K562 (cell line): ENCODE data around the gene LEAP2. TPM values are rescaled to one million over a fixed set of nuclear protein-coding genes. Genes with fewer than 3 reads are reported as not detected.

ENCODE experiments used
- ARID1B ChIP-seq: fragments of 450-650 bp; IDR thresholded peaks from 2 replicates; pipeline ENCODE4 v1.6.1; 2016; ENCODE audit warnings: antibody characterized with exemption, mild to moderate bottlenecking, inconsistent platforms
- BDP1 ChIP-seq: IDR thresholded peaks from 3 replicates; pipeline ENCODE4 v1.6.1; 2011; ENCODE audit not compliant: insufficient read length, insufficient read depth
- CCNT2 ChIP-seq: IDR thresholded peaks from 2 replicates; pipeline ENCODE4 v1.6.1; 2011; ENCODE audit warnings: borderline replicate concordance, low read depth, mild to moderate bottlenecking, moderate library complexity, mixed read lengths, low read length; ENCODE audit not compliant: insufficient read length; ENCODE audit errors: extremely low read depth
- ETV6 ChIP-seq, 3 experiments: fragments of 150-350 bp in 1 of 3; sonication (generic) in 1 of 3; formaldehyde crosslinking in 1 of 3; IDR thresholded peaks; 2 replicates each; pipeline versions ENCODE4 v1.6.1 to v1.8.0; 2014 to 2022; ENCODE audit warnings: borderline replicate concordance in 2 of 3, low read depth in 2 of 3, antibody characterized with exemption in 1 of 3, low read length in 1 of 3, mild to moderate bottlenecking in 1 of 3, missing genetic modification reagents in 1 of 3
- HDAC6 ChIP-seq: IDR thresholded peaks from 2 replicates; pipeline ENCODE4 v1.6.1; 2012; ENCODE audit warnings: low read depth, mild to moderate bottlenecking, control low read depth, inconsistent platforms, low read length, moderate library complexity
- HNRNPLL ChIP-seq: fragments of 200-400 bp; formaldehyde crosslinking; IDR thresholded peaks from 2 replicates; pipeline ENCODE4 v1.6.1; 2017; ENCODE audit warnings: low read length, low read depth, mild to moderate bottlenecking; ENCODE audit not compliant: poor library complexity, severe bottlenecking
- ILK ChIP-seq: fragments of 450-650 bp; IDR thresholded peaks from 2 replicates; pipeline ENCODE4 v1.6.1; 2016; ENCODE audit warnings: missing genetic modification characterization, low read depth, mild to moderate bottlenecking, missing compliant biosample characterization, moderate library complexity, borderline replicate concordance
- KLF1 ChIP-seq: fragments of 450-650 bp; IDR thresholded peaks from 2 replicates; pipeline ENCODE4 v1.6.1; 2016; ENCODE audit warnings: missing genetic modification characterization, missing compliant biosample characterization
- MBD2 ChIP-seq: sonication (generic); IDR thresholded peaks from 2 replicates; pipeline ENCODE4 v1.6.1; 2016; ENCODE audit warnings: low read depth, borderline replicate concordance
- MED1 ChIP-seq: sonication (generic); formaldehyde crosslinking; IDR thresholded peaks from 2 replicates; pipeline ENCODE4 v1.8.1; 2023; ENCODE audit warnings: missing genetic modification reagents, borderline replicate concordance
- MEF2D ChIP-seq: conservative IDR thresholded peaks from 2 replicates; pipeline ENCODE4 v1.6.1; 2016; ENCODE audit warnings: low read depth, missing genetic modification characterization, missing compliant biosample characterization
- MYC ChIP-seq, 2 experiments: fragments of 250-450 bp in 1 of 2; sonication (Bioruptor Pico) in 1 of 2; IDR thresholded peaks; 2 replicates each; pipeline versions ENCODE4 v1.5.1 to v1.6.1; 2012 to 2021; ENCODE audit warnings: low read depth in 2 of 2, borderline replicate concordance in 1 of 2, improper control_type of control experiment in 1 of 2, low read length in 1 of 2, mild to moderate bottlenecking in 1 of 2, moderate library complexity in 1 of 2
- NCOA4 ChIP-seq: fragments of 450-650 bp; IDR thresholded peaks from 2 replicates; pipeline ENCODE4 v1.6.1; 2018; ENCODE audit warnings: mild to moderate bottlenecking; ENCODE audit not compliant: partially characterized antibody
- OTX1 ChIP-seq: fragments of 450-650 bp; formaldehyde crosslinking; IDR thresholded peaks from 2 replicates; pipeline ENCODE4 v1.4.0; 2022; ENCODE audit warnings: mild to moderate bottlenecking
- POLR2G ChIP-seq: fragments of 200-400 bp; formaldehyde crosslinking; IDR thresholded peaks from 2 replicates; pipeline ENCODE4 v1.6.1; 2017; ENCODE audit warnings: low read depth, mild to moderate bottlenecking, antibody characterized with exemption, low read length, moderate library complexity
- RBM25 ChIP-seq: fragments of 200-400 bp; formaldehyde crosslinking; IDR thresholded peaks from 2 replicates; pipeline ENCODE4 v1.6.1; 2018; ENCODE audit warnings: low read length, low read depth, moderate library complexity; ENCODE audit not compliant: severe bottlenecking
- SIN3A ChIP-seq, 2 experiments: fragments of 150-350 bp in 1 of 2; IDR thresholded peaks; 2 replicates each; pipeline ENCODE4 v1.6.1; 2011 to 2016; ENCODE audit warnings: borderline replicate concordance in 2 of 2, low read depth in 2 of 2, low read length in 2 of 2, mild to moderate bottlenecking in 2 of 2, moderate library complexity in 2 of 2; ENCODE audit not compliant: control insufficient read depth in 1 of 2
- SMAD2 ChIP-seq: fragments of 150-350 bp; IDR thresholded peaks from 2 replicates; pipeline ENCODE4 v1.6.1; 2014; ENCODE audit warnings: low read depth, mild to moderate bottlenecking, low read length
- SREBF2 ChIP-seq: sonication (generic); formaldehyde crosslinking; IDR thresholded peaks from 2 replicates; pipeline ENCODE4 v1.4.0; 2020; ENCODE audit warnings: mild to moderate bottlenecking, missing genetic modification reagents
- SRSF1 ChIP-seq: fragments of 200-400 bp; formaldehyde crosslinking; IDR thresholded peaks from 2 replicates; pipeline ENCODE4 v1.6.1; 2017; ENCODE audit warnings: mild to moderate bottlenecking, low read depth, low read length, moderate library complexity
- STAG1 ChIP-seq: sonication (generic); formaldehyde crosslinking; IDR thresholded peaks from 2 replicates; pipeline ENCODE4 v1.5.0; 2020; ENCODE audit warnings: missing genetic modification reagents, borderline replicate concordance
- STAT5B ChIP-seq: fragments of 250-450 bp; sonication (Bioruptor Pico); IDR thresholded peaks from 2 replicates; pipeline ENCODE4 v1.8.0; 2021; ENCODE audit warnings: mild to moderate bottlenecking, inconsistent platforms
- THRAP3 ChIP-seq: fragments of 450-650 bp; IDR thresholded peaks from 2 replicates; pipeline ENCODE4 v1.6.1; 2016; ENCODE audit warnings: mild to moderate bottlenecking, inconsistent platforms, borderline replicate concordance
- TSC22D4 ChIP-seq: fragments of 450-650 bp; IDR thresholded peaks from 2 replicates; pipeline ENCODE4 v1.6.1; 2016; ENCODE audit warnings: missing genetic modification characterization, missing biosample characterization, control low read depth
- ZFP30 ChIP-seq: fragments of 250-450 bp; sonication (Bioruptor Pico); IDR thresholded peaks from 2 replicates; pipeline ENCODE4 v1.8.0; 2022; ENCODE audit warnings: moderate library complexity, mild to moderate bottlenecking, inconsistent platforms, borderline replicate concordance
- ZNF197 ChIP-seq: fragments of 200-800 bp; sonication (Bioruptor generic); IDR thresholded peaks from 2 replicates; pipeline ENCODE4 v1.6.1; 2016; ENCODE audit warnings: low read depth, missing genetic modification characterization, missing compliant biosample characterization
- ZNF217 ChIP-seq: sonication (generic); formaldehyde crosslinking; IDR thresholded peaks from 2 replicates; pipeline ENCODE4 v1.8.0; 2022; ENCODE audit warnings: mild to moderate bottlenecking, missing genetic modification reagents
- ZNF282 ChIP-seq: sonication (generic); formaldehyde crosslinking; IDR thresholded peaks from 2 replicates; pipeline ENCODE4 v1.8.1; 2023; ENCODE audit warnings: missing genetic modification reagents
- ZZZ3 ChIP-seq: fragments of 450-650 bp; IDR thresholded peaks from 2 replicates; pipeline ENCODE4 v1.6.1; 2016; ENCODE audit warnings: antibody characterized with exemption, mild to moderate bottlenecking, moderate library complexity
- polyA plus RNA-seq, 8 experiments: library from polyadenylated mRNA; depleted of rRNA in 4 of 8; stranded (reverse) in 5 of 8; unstranded in 3 of 8; fragments of >200 nt; fragmentation: Nextera tagmentation in 2 of 8; fragmentation: Illumina TruSeq in 1 of 8; extraction: Ambion mirVana in 2 of 8; extraction: Trizol in 1 of 8; gene quantifications; 2 replicates each; pipeline versions ENCODE4 v1.2.1 to v1.2.3, GENCODE V29; 2011 to 2014; ENCODE audit warnings: inconsistent platforms in 1 of 8, missing spikeins in 1 of 8
- total RNA-seq, 7 experiments: library from RNA; depleted of rRNA in 6 of 7; stranded (reverse); fragments of >200 nt in 6 of 7; fragmentation: Illumina TruSeq in 2 of 7; extraction: Trizol in 2 of 7; gene quantifications; 2 replicates each; pipeline versions ENCODE4 v1.2.1 to v1.2.3, GENCODE V29; 2011 to 2021; ENCODE audit warnings: low replicate concordance in 1 of 7
- TF ChIP-seq, protein P1 (sequence below): fragments of 250-450 bp; sonication (Bioruptor Pico); IDR thresholded peaks from 2 replicates; pipeline ENCODE4 v1.8.0; 2021; ENCODE audit warnings: moderate library complexity, mild to moderate bottlenecking, inconsistent platforms

Gene LEAP2
- total and polyA plus RNA-seq, 9 of the 15 experiments (the other 6 are each of a cell fraction or from before 2014, with no cell fraction given): 1.1 to 5.6 (median 2.5) TPM

DNA sequence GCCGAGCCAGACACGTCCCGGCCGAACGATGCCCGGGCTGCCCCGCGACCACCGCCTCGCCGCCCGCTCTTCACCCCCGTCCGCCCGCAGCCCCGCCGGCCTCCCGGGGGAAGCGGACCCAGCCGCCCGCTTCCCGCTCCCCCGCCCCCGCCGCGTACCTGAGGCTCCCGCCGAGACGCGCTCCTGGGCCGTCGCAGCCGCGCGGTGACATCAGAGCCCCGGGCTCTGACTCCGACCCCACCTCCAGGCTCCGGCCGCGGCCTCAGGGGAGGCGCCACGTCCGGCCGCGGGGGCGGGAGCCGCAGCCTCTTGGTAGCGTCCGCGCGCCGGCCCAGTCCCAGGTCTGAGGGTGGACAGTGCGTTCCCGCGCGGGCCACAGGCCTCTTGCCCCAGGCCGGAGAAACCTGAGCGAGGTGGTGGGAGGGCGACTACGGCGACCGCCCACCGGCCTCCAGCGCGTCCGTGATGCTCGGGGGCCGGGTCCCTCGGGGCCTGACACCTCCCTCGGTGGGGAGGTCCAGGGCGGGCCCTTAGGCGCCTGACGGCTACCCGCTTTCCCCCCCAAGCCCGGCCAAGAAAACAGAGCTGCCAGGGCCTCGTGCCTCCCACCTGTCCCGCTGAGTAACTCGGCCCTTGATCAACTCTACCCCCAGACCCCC is 42.9 kb upstream of the LEAP2 start, which contains the start of gene SHROOM1 (continued):
- peak; percentile 21 for TF ChIP-seq RBM25
- 0 out of 2 replicates have a peak, but pooled peaks have one; percentile 28 for TF ChIP-seq ARID1B
- TF ChIP-seq ZNF282: no peak
- no peak for TF ChIP-seq THRAP3
- no peak for TF ChIP-seq STAG1 (CRISPR knock-in tag)
- no peak for TF ChIP-seq STAT5B
- TF ChIP-seq ETV6 (IDR thresholded peaks at IDR 0.05; ENCODE audit: borderline replicate concordance in 1 of 2, low read depth in 2 of 2, low read length in 1 of 2): no peak
- no peak for TF ChIP-seq ETV6 (CRISPR knock-in tag; IDR thresholded peaks at IDR 0.05; ENCODE audit: borderline replicate concordance)
- no peak; the same call in none of the 2 replicates for TF ChIP-seq MYC (IDR thresholded peaks at IDR 0.05; ENCODE audit: low read depth, low read length)
- no peak; the same call in 1 of the 2 replicates for TF ChIP-seq MYC (CRISPR knock-in tag; IDR thresholded peaks at IDR 0.05; ENCODE audit: borderline replicate concordance, low read depth)
- TF ChIP-seq SMAD2: no peak
- no peak for TF ChIP-seq ZZZ3
- TF ChIP-seq ILK (tag): no peak
- TF ChIP-seq, protein P1, sequence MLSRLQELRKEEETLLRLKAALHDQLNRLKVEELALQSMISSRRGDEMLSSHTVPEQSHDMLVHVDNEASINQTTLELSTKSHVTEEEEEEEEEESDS: no peak
- peak in 1 of 2 experiments; percentile 16; a peak in 1 of 4 replicates for TF ChIP-seq SIN3A (IDR thresholded peaks at IDR 0.05; ENCODE audit: borderline replicate concordance in 2 of 2, control insufficient read depth in 1 of 2, low read depth in 2 of 2, low read length in 2 of 2)
- TF ChIP-seq ZFP30 (CRISPR knock-in tag): no peak
- TF ChIP-seq MEF2D (tag): no peak; the same call in 1 of the 2 replicates
- TF ChIP-seq SRSF1: no peak
- TF ChIP-seq MBD2: peak; percentile 53; the same call in 1 of the 2 replicates
- no peak for TF ChIP-seq HDAC6
- no peak for TF ChIP-seq OTX1
- TF ChIP-seq HNRNPLL: no peak
- no peak for TF ChIP-seq SREBF2 (CRISPR knock-in tag)
- TF ChIP-seq ZNF197 (CRISPR knock-in tag): no peak
- TF ChIP-seq TSC22D4 (tag): no peak
- no peak for TF ChIP-seq BDP1
- TF ChIP-seq KLF1 (tag): no peak
- no peak for TF ChIP-seq ZNF217 (CRISPR knock-in tag)
- TF ChIP-seq MED1 (CRISPR knock-in tag): no peak
- TF ChIP-seq NCOA4: no peak
- peak; percentile 90 for TF ChIP-seq POLR2G
- peak; percentile 67 for TF ChIP-seq CCNT2
